H1 (cell line): ENCODE results near the gene ACRBP. TPM values are rescaled to one million over a fixed set of nuclear protein-coding genes. Genes with fewer than 3 reads are reported as not detected.

Source experiments
- CTCF ChIA-PET: fragments of 300-600 bp; sonication (Branson Sonifier 250); formaldehyde crosslinking; loops from one replicate; lab custom pipeline; 2021; ENCODE audit not compliant: partially characterized antibody; lab: Charles Lee
- POLR2A ChIA-PET: fragments of 300-600 bp; sonication (Branson Sonifier 250); formaldehyde crosslinking; loops from one replicate; lab custom pipeline; 2021; ENCODE audit warnings: inconsistent platforms; ENCODE audit not compliant: partially characterized antibody; lab: Charles Lee
- DNase-seq, 2 experiments: peaks; one replicate each; pipeline versions ENCODE4 v3.0.0 to v3.0.0-alpha.2; 2010 to 2022; ENCODE audit warnings: low spot score in 2 of 2, low read depth in 1 of 2, mixed read lengths in 1 of 2
- FAIRE-seq: peaks from 2 replicates; lab custom pipeline; 2011; peaks lifted over from hg19 to GRCh38; lab: Jason Lieb, UNC
- H2AFZ ChIP-seq: 2 replicates; pipeline ENCODE4 v1.8.1; 2012; ENCODE audit warnings: low read length, inconsistent platforms
- H2AK5ac ChIP-seq: 2 replicates; pipeline ENCODE4 v1.6.1; 2013; ENCODE audit warnings: low read depth, low read length
- H2BK120ac ChIP-seq: replicated peaks from 2 replicates; pipeline ENCODE3; 2013; ENCODE audit warnings: low read depth, low read length, inconsistent platforms
- H2BK12ac ChIP-seq: 2 replicates; pipeline ENCODE4 v1.6.1; 2013; ENCODE audit warnings: low read depth, low read length
- H2BK15ac ChIP-seq: 2 replicates; pipeline ENCODE4 v1.6.1; 2013; ENCODE audit warnings: low read length
- H2BK20ac ChIP-seq: 2 replicates; pipeline ENCODE4 v1.6.1; 2013; ENCODE audit warnings: low read length
- H2BK5ac ChIP-seq: 2 replicates; pipeline ENCODE4 v1.6.1; 2013; ENCODE audit warnings: low read depth, low read length
- H3K14ac ChIP-seq: 2 replicates; pipeline ENCODE4 v1.6.1; 2013; ENCODE audit warnings: inconsistent platforms; ENCODE audit not compliant: insufficient read length
- H3K18ac ChIP-seq: 2 replicates; pipeline ENCODE4 v1.6.1; 2013; ENCODE audit warnings: low read length; ENCODE audit errors: extremely low read depth
- H3K23ac ChIP-seq: 2 replicates; pipeline ENCODE4 v1.6.1; 2013; ENCODE audit warnings: inconsistent platforms; ENCODE audit not compliant: insufficient read length
- H3K23me2 ChIP-seq: 2 replicates; pipeline ENCODE4 v1.6.1; 2013; ENCODE audit warnings: low read depth, low read length
- H3K27ac ChIP-seq: 2 replicates; pipeline ENCODE4 v1.6.1; 2011; ENCODE audit warnings: low read depth, low read length, inconsistent platforms
- H3K27me3 ChIP-seq, 4 experiments: replicated peaks in 1 of 4; 1 replicate in 1 of 4; 2 replicates in 3 of 4; pipeline versions ENCODE4 v1.6.1 to v1.8.1; 2011 to 2013; ENCODE audit warnings: low read length in 3 of 4, mild to moderate bottlenecking in 3 of 4, inconsistent platforms in 2 of 4, mixed read lengths in 2 of 4, moderate library complexity in 1 of 4; ENCODE audit not compliant: control insufficient read depth in 3 of 4, insufficient read depth in 3 of 4; ENCODE audit errors: extremely low read depth in 1 of 4
- H3K36me3 ChIP-seq, 4 experiments: 2 replicates each; pipeline versions ENCODE4 v1.6.1 to v1.8.1; 2011 to 2013; ENCODE audit warnings: mild to moderate bottlenecking in 4 of 4, low read length in 3 of 4, moderate library complexity in 2 of 4, control low read depth in 1 of 4, inconsistent platforms in 1 of 4; ENCODE audit not compliant: insufficient read depth in 4 of 4, control insufficient read depth in 2 of 4
- H3K4ac ChIP-seq: replicated peaks from 2 replicates; pipeline ENCODE3; 2013; ENCODE audit warnings: low read length, low read depth, mixed read lengths, inconsistent platforms; ENCODE audit not compliant: insufficient read length
- H3K4me1 ChIP-seq, 4 experiments: replicated peaks in 1 of 4; 1 replicate in 1 of 4; 2 replicates in 3 of 4; pipeline versions ENCODE4 v1.6.1 to v1.8.1; 2011 to 2013; ENCODE audit warnings: low read length in 3 of 4, inconsistent platforms in 2 of 4, mixed read lengths in 1 of 4; ENCODE audit not compliant: insufficient read depth in 4 of 4, control insufficient read depth in 3 of 4
- H3K4me2 ChIP-seq, 2 experiments: 2 replicates each; pipeline versions ENCODE4 v1.6.1 to v1.8.1; 2011 to 2013; ENCODE audit warnings: low read depth in 2 of 2, low read length in 2 of 2, control low read depth in 1 of 2, inconsistent platforms in 1 of 2, mild to moderate bottlenecking in 1 of 2; ENCODE audit not compliant: insufficient read depth in 1 of 2
- H3K4me3 ChIP-seq, 4 experiments: fragments of 200-600, 300-600 bp in 1 of 4; sonication (generic), shearing (Covaris generic), sonication (Bioruptor Twin) in 1 of 4; 2 replicates each; pipeline versions ENCODE4 v1.5.1 to v1.8.1; 2011 to 2016; ENCODE audit warnings: low read length in 4 of 4, low read depth in 3 of 4, control low read depth in 2 of 4, inconsistent platforms in 2 of 4, mild to moderate bottlenecking in 2 of 4, mixed read lengths in 1 of 4, moderate library complexity in 1 of 4; ENCODE audit not compliant: insufficient read depth in 2 of 4; ENCODE audit errors: extremely low read depth in 1 of 4
- H3K56ac ChIP-seq: replicated peaks from 2 replicates; pipeline ENCODE3; 2013; ENCODE audit warnings: low read depth, mild to moderate bottlenecking, mixed read lengths, low read length, inconsistent platforms; ENCODE audit not compliant: insufficient read length
- H3K79me1 ChIP-seq: 2 replicates; pipeline ENCODE4 v1.6.1; 2013; ENCODE audit warnings: low read depth, low read length, control low read depth
- H3K79me2 ChIP-seq, 2 experiments: 2 replicates each; pipeline versions ENCODE4 v1.6.1 to v1.8.1; 2012 to 2013; ENCODE audit warnings: low read length in 2 of 2, mild to moderate bottlenecking in 2 of 2, inconsistent platforms in 1 of 2; ENCODE audit not compliant: insufficient read depth in 2 of 2, control insufficient read depth in 1 of 2
- H3K9ac ChIP-seq, 4 experiments: replicated peaks in 1 of 4; 1 replicate in 1 of 4; 2 replicates in 3 of 4; pipeline versions ENCODE4 v1.6.1 to v1.8.1; 2011 to 2013; ENCODE audit warnings: low read depth in 3 of 4, low read length in 3 of 4, control low read depth in 2 of 4, mild to moderate bottlenecking in 2 of 4, moderate library complexity in 2 of 4, inconsistent platforms in 1 of 4; ENCODE audit errors: extremely low read depth in 1 of 4
- H3K9me3 ChIP-seq, 2 experiments: 2 replicates each; pipeline versions ENCODE4 v1.6.1 to v1.8.1; 2012 to 2013; ENCODE audit warnings: mild to moderate bottlenecking in 2 of 2, moderate library complexity in 2 of 2, control low read depth in 1 of 2, inconsistent platforms in 1 of 2, low read depth in 1 of 2, low read length in 1 of 2, mixed read lengths in 1 of 2; ENCODE audit not compliant: insufficient read depth in 2 of 2
- H4K20me1 ChIP-seq, 2 experiments: replicated peaks in 1 of 2; 2 replicates each; pipeline versions ENCODE3 to v1.8.1; 2011 to 2013; ENCODE audit warnings: inconsistent platforms in 2 of 2, low read length in 2 of 2, mild to moderate bottlenecking in 1 of 2; ENCODE audit not compliant: insufficient read depth in 2 of 2, control insufficient read depth in 1 of 2
- H4K5ac ChIP-seq: 2 replicates; pipeline ENCODE4 v1.6.1; 2013; ENCODE audit warnings: low read length, low read depth, mixed read lengths, inconsistent platforms; ENCODE audit not compliant: insufficient read length
- H4K8ac ChIP-seq: 2 replicates; pipeline ENCODE4 v1.8.0; 2013; ENCODE audit warnings: mild to moderate bottlenecking, moderate library complexity, low read length, inconsistent platforms; ENCODE audit not compliant: insufficient read depth; ENCODE audit errors: extremely low read depth
- H4K91ac ChIP-seq: replicated peaks from 2 replicates; pipeline ENCODE3; 2013; ENCODE audit warnings: low read length, mixed read lengths, inconsistent platforms; ENCODE audit not compliant: insufficient read length
- CHD1 ChIP-seq: IDR thresholded peaks from 2 replicates; pipeline ENCODE4 v1.6.1; 2012; ENCODE audit warnings: low read depth, low read length, improper control_type of control experiment
- CREB1 ChIP-seq: IDR thresholded peaks from 2 replicates; pipeline ENCODE4 v1.6.1; 2012; ENCODE audit warnings: inconsistent platforms
- EZH2 ChIP-seq: fragments of 200-600 bp; sonication (generic); IDR thresholded peaks from 2 replicates; pipeline ENCODE4 v1.7.1; 2012; ENCODE audit warnings: low read depth, mild to moderate bottlenecking, moderate library complexity, low read length, inconsistent platforms; ENCODE audit not compliant: severe bottlenecking
- GABPA ChIP-seq: IDR thresholded peaks from 2 replicates; pipeline ENCODE4 v1.6.1; 2011; ENCODE audit warnings: mild to moderate bottlenecking, low read length, moderate library complexity, borderline replicate concordance; ENCODE audit not compliant: insufficient read depth
- HDAC2 ChIP-seq, 2 experiments: fragments of 300-600 bp in 1 of 2; sonication (generic) in 1 of 2; IDR thresholded peaks; 2 replicates each; pipeline ENCODE4 v1.6.1; 2011 to 2012; ENCODE audit warnings: low read depth in 2 of 2, low read length in 2 of 2, mild to moderate bottlenecking in 2 of 2, moderate library complexity in 2 of 2, borderline replicate concordance in 1 of 2, inconsistent platforms in 1 of 2
- HDAC6 ChIP-seq: IDR thresholded peaks from one replicate; pipeline ENCODE4 v1.7.1; 2012; ENCODE audit warnings: low read depth, mild to moderate bottlenecking, inconsistent platforms, low read length, moderate library complexity
- NRF1 ChIP-seq: IDR thresholded peaks from 2 replicates; pipeline ENCODE4 v1.6.1; 2011; ENCODE audit warnings: mild to moderate bottlenecking, low read depth, low read length, improper control_type of control experiment
- POLR2A ChIP-seq, 2 experiments: IDR thresholded peaks; 1 replicate in 1 of 2; 2 replicates in 1 of 2; pipeline ENCODE4 v1.6.1; 2011; ENCODE audit warnings: low read depth in 2 of 2, low read length in 2 of 2, mild to moderate bottlenecking in 2 of 2; ENCODE audit errors: control extremely low read depth in 1 of 2
- POLR2AphosphoS5 ChIP-seq: IDR thresholded peaks from 2 replicates; pipeline ENCODE4 v1.6.1; 2011; ENCODE audit warnings: low read depth, low read length
- RFX5 ChIP-seq: IDR thresholded peaks from 2 replicates; pipeline ENCODE4 v1.6.1; 2011; ENCODE audit warnings: low read depth, low read length, improper control_type of control experiment, borderline replicate concordance
- RXRA ChIP-seq: IDR thresholded peaks from 2 replicates; pipeline ENCODE4 v1.6.1; 2011; ENCODE audit warnings: low read depth, mild to moderate bottlenecking, low read length, moderate library complexity; ENCODE audit not compliant: insufficient read depth
- SP2 ChIP-seq: IDR thresholded peaks from 2 replicates; pipeline ENCODE4 v1.6.1; 2012; ENCODE audit warnings: mild to moderate bottlenecking, low read length, inconsistent platforms
- TEAD4 ChIP-seq: IDR thresholded peaks from 2 replicates; pipeline ENCODE4 v1.6.1; 2012; ENCODE audit warnings: low read depth, low read length, inconsistent platforms, mixed read lengths
- WGBS, 2 experiments: shearing (Covaris generic) in 1 of 2; methylation state at CpG; one replicate each; pipeline versions ENCODE4 v1.1.6 to v1.1.7; 2013 to 2015; ENCODE audit warnings: low lambda C conversion rate in 2 of 2, mixed read lengths in 2 of 2, inconsistent platforms in 1 of 2, low coverage in 1 of 2, missing lambda C conversion rate in 1 of 2; ENCODE audit not compliant: insufficient replicate concordance in 2 of 2, insufficient coverage in 1 of 2, insufficient read length in 1 of 2; ENCODE audit errors: extremely low coverage in 1 of 2, missing lambda C conversion rate in 1 of 2; 5-methylcytosine and 5-hydroxymethylcytosine counted together
- polyA plus RNA-seq, 7 experiments: library from polyadenylated mRNA; depleted of rRNA in 3 of 7; stranded (reverse) in 5 of 7; unstranded in 2 of 7; fragments of >200 nt in 5 of 7; fragments of 200-250 nt in 2 of 7; gene quantifications; 1 replicate in 5 of 7; 2 replicates in 1 of 7; 4 replicates in 1 of 7; pipeline versions ENCODE4 v1.2.1 to v1.2.3, GENCODE V29; 2011 to 2013; ENCODE audit warnings: missing spikeins in 2 of 7, mixed read lengths in 2 of 7
- total RNA-seq: library from RNA; stranded (reverse); fragmentation: NEBNext Ultra II Directional; extraction: Animal tissue kit (Norgen Biotek cat#: 25700); gene quantifications from 2 replicates; pipeline ENCODE4 v1.2.1, GENCODE V29; 2021

Gene ACRBP
- total and polyA plus RNA-seq, 2 of the 8 experiments (the other 6 are each of a cell fraction or from before 2014, with no cell fraction given) = 0.80 to 5.2 TPM

GRCh38 chr12:6695313-6696045 lies 48.2 kb upstream of the ACRBP start:
- no peak overlapping the region for H2AFZ ChIP-seq
- no peak overlapping the region for H2BK20ac ChIP-seq
- no peak overlapping the region for H3K56ac ChIP-seq
- H2BK5ac ChIP-seq = no peak overlapping the region
- H3K79me1 ChIP-seq = no peaks in the 10 kb centered on the region; the same call in 1 of the 2 replicates
- H3K23me2 ChIP-seq = peaks cover 11% of the 10 kb centered on the region
- no peak overlapping the region for H2AK5ac ChIP-seq
- ChIA-PET CTCF (interaction anchor here (0.6 to 4.5 kb wide), 16 partner anchors 11 to 249 kb away, joined by 3 to 39 read pairs (median 4); partner anchors contain the start of genes C12orf57, LPAR5 and RNU7-1), POLR2A (interaction anchor here (0.7 to 2.2 kb wide), 9 partner anchors 20 to 327 kb away, joined by 3 to 11 read pairs (median 5); partner anchors contain the start of gene GAPDH)
- WGBS, 2 experiments = 91% methylated on average over 11 of the region's 11 CpGs; no CpG with 5 or more reads in 1 of the 2 experiments
- peaks cover 0 to 4% (median 2%) of the 10 kb centered on the region in 4 experiments; a peak in 1 of 7 replicates for H3K4me1 ChIP-seq
- H3K27ac ChIP-seq = no peak overlapping the region
- H3K18ac ChIP-seq = no peak overlapping the region
- H3K36me3 ChIP-seq = peaks cover 0 to 3% (median 1%) of the 10 kb centered on the region in 4 experiments; a peak in 1 of 8 replicates
- no peak overlapping the region for H2BK12ac ChIP-seq
- no peaks in the 10 kb centered on the region for H3K9me3 ChIP-seq
- H4K91ac ChIP-seq = no peak overlapping the region
- no peak overlapping the region for H4K5ac ChIP-seq
- H4K20me1 ChIP-seq = no peaks in the 10 kb centered on the region
- H3K23ac ChIP-seq = no peak overlapping the region
- no peak overlapping the region for H2BK15ac ChIP-seq
- H3K4me3 ChIP-seq = no peak overlapping the region
- no peak for FAIRE-seq
- no peak for DNase-seq
- no peaks in the 10 kb centered on the region for H3K79me2 ChIP-seq
- H3K27me3 ChIP-seq = peaks cover 0 to 6% (median 4%) of the 10 kb centered on the region in 4 experiments; a peak in 2 of 7 replicates
- no peak overlapping the region for H2BK120ac ChIP-seq
- no peak overlapping the region; the same call in 1 of the 2 replicates for H4K8ac ChIP-seq
- H3K4ac ChIP-seq = no peak overlapping the region
- no peak overlapping the region for H3K14ac ChIP-seq
- H3K4me2 ChIP-seq = no peak overlapping the region
- no peak overlapping the region for H3K9ac ChIP-seq
- TF ChIP-seq CREB1 (no peak), NRF1 (no peak), TEAD4 (no peak), RXRA (no peak), EZH2 (no peak), HDAC2 (IDR thresholded peaks at IDR 0.05; ENCODE audit: borderline replicate concordance in 1 of 2, low read depth in 2 of 2, low read length in 2 of 2) (no peak), RFX5 (no peak), POLR2AphosphoS5 (no peak), CHD1 (no peak), POLR2A (IDR thresholded peaks at IDR 0.05; ENCODE audit: control extremely low read depth in 1 of 2, low read depth in 2 of 2, low read length in 2 of 2) (no peak), SP2 (no peak), HDAC6 (no peak), GABPA (no peak)
